Testis (tissue), 2 donors: ENCODE data around the gene ALG9.

Source experiments
- CTCF ChIP-seq, 3 experiments: fragments of 450-650 bp in 2 of 3; fragments of 200-600 bp in 1 of 3; sonication (generic) in 1 of 3; IDR thresholded peaks; one replicate each; pipeline ENCODE4 v1.5.1; 2016 to 2019; ENCODE audit warnings: antibody characterized with exemption in 3 of 3, mild to moderate bottlenecking in 2 of 3, moderate library complexity in 1 of 3
- POLR2A ChIP-seq: fragments of 450-650 bp; IDR thresholded peaks from one replicate; pipeline ENCODE4 v1.6.1; 2017; ENCODE audit warnings: antibody characterized with exemption, mild to moderate bottlenecking, moderate library complexity

- TF ChIP-seq CTCF (IDR thresholded peaks at IDR 0.05) (no peak), POLR2A (no peak)
These were observed 44.9 kb downstream of the ALG9 start for GRCh38 chr11:111826322-111826950.
